Measurements from ENCODE around the gene UGT1A4.

DNA sequence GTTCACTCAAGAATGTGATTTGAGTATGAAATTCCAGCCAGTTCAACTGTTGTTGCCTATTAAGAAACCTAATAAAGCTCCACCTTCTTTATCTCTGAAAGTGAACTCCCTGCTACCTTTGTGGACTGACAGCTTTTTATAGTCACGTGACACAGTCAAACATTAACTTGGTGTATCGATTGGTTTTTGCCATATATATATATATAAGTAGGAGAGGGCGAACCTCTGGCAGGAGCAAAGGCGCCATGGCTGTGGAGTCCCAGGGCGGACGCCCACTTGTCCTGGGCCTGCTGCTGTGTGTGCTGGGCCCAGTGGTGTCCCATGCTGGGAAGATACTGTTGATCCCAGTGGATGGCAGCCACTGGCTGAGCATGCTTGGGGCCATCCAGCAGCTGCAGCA, 41.5 kb downstream of the UGT1A4 start, which contains the start of gene UGT1A1:
- TF ChIP-seq, protein P1, sequence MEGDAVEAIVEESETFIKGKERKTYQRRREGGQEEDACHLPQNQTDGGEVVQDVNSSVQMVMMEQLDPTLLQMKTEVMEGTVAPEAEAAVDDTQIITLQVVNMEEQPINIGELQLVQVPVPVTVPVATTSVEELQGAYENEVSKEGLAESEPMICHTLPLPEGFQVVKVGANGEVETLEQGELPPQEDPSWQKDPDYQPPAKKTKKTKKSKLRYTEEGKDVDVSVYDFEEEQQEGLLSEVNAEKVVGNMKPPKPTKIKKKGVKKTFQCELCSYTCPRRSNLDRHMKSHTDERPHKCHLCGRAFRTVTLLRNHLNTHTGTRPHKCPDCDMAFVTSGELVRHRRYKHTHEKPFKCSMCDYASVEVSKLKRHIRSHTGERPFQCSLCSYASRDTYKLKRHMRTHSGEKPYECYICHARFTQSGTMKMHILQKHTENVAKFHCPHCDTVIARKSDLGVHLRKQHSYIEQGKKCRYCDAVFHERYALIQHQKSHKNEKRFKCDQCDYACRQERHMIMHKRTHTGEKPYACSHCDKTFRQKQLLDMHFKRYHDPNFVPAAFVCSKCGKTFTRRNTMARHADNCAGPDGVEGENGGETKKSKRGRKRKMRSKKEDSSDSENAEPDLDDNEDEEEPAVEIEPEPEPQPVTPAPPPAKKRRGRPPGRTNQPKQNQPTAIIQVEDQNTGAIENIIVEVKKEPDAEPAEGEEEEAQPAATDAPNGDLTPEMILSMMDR (IDR thresholded peaks at IDR 0.05), result no peak
- TF ChIP-seq POLR2A (IDR thresholded peaks at IDR 0.05) (no peak), POLR2AphosphoS5 (IDR thresholded peaks at IDR 0.05) (no peak)

Data from stomach (tissue), 4 donors.